Stomach smooth muscle (tissue), 2 donors: Measurements from ENCODE around the gene SRPK1.

Experiments
- H3K27ac ChIP-seq: one replicate; pipeline ENCODE4 v1.7.0; 2013; ENCODE audit warnings: mild to moderate bottlenecking, low read length, inconsistent platforms
- H3K27me3 ChIP-seq, 2 donors: one replicate each; pipeline ENCODE4 v1.7.0; 2013; ENCODE audit warnings: low read length in 2 of 2; ENCODE audit not compliant: insufficient read depth in 2 of 2, control insufficient read depth in 1 of 2
- H3K36me3 ChIP-seq, 2 donors: one replicate each; pipeline ENCODE4 v1.7.0; 2013; ENCODE audit warnings: low read length in 2 of 2; ENCODE audit not compliant: control insufficient read depth in 2 of 2, insufficient read depth in 2 of 2
- H3K4me1 ChIP-seq: one replicate; pipeline ENCODE4 v1.7.0; 2013; ENCODE audit warnings: low read length; ENCODE audit not compliant: control insufficient read depth, insufficient read depth
- H3K4me3 ChIP-seq, 2 donors: one replicate each; pipeline ENCODE4 v1.7.0; 2013; ENCODE audit warnings: low read length in 2 of 2
- H3K9ac ChIP-seq, 2 donors: one replicate each; pipeline ENCODE4 v1.7.0; 2013; ENCODE audit warnings: low read length in 2 of 2, mild to moderate bottlenecking in 1 of 2
- H3K9me3 ChIP-seq, 2 donors: one replicate each; pipeline ENCODE4 v1.7.0; 2013; ENCODE audit warnings: low read length in 2 of 2; ENCODE audit not compliant: control insufficient read depth in 2 of 2
- donor health status: healthy.
- donor health status: Pancreatic carcinoma.

Gene SRPK1

DNA sequence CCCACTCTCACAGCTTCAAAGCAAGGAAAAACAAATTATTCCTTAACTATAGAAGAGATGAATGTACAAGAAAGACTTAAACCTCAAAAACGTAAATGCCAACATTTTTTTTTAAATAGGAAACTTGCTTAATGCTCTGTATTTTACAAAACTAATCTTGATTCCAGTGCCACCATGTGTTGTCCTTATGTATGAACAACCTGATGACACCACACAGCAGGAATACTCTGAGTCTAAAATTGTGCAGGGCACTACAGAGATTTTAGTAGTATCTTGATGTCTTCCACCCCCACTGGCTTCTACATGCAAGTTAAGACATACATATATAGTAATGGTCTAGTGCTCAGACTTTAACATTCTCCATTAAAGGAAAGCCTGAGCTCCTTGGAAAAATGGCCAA, 46.2 kb downstream of the SRPK1 start:
- H3K36me3 ChIP-seq, result peaks cover 0 to 3% of the 10 kb centered on the region in 2 donors
- no peak overlapping the region for H3K27ac ChIP-seq
- H3K27me3 ChIP-seq, result no peaks in the 10 kb centered on the region
- no peak overlapping the region for H3K4me3 ChIP-seq
- no peaks in the 10 kb centered on the region for H3K9me3 ChIP-seq
- H3K9ac ChIP-seq, result no peak overlapping the region
- no peaks in the 10 kb centered on the region for H3K4me1 ChIP-seq

DNA sequence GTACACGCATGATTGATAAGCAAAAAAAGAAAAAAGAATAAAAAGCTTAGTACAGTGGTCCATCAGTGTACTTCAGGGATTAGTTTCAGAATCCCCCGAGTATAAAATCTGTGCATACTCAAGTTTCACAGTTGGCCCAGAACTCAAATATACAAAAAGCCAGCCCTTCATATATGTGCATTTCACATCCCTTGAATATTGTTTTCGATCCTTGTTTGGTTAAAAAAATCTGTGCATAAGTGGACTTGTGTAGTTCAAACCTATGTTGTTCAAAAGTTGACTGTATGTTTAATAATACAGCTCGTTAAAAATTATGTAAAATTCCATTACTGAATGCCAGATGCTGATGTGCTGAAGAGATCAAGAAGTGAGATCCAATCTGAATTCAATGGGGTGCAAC, 61.5 kb downstream of the SRPK1 start:
- Histone ChIP-seq H3K36me3 (peaks cover 6 to 11% of the 10 kb centered on the region in 2 donors), H3K4me3 (no peak overlapping the region), H3K27ac (no peak overlapping the region), H3K4me1 (no peaks in the 10 kb centered on the region), H3K27me3 (no peaks in the 10 kb centered on the region), H3K9me3 (no peaks in the 10 kb centered on the region), H3K9ac (no peak overlapping the region)

GRCh38 chr6:35857853-35858252, 63.0 kb downstream of the SRPK1 start:
- no peak overlapping the region for H3K4me3 ChIP-seq
- H3K36me3 ChIP-seq, result peaks cover 6 to 11% of the 10 kb centered on the region in 2 donors
- no peak overlapping the region for H3K27ac ChIP-seq

DNA sequence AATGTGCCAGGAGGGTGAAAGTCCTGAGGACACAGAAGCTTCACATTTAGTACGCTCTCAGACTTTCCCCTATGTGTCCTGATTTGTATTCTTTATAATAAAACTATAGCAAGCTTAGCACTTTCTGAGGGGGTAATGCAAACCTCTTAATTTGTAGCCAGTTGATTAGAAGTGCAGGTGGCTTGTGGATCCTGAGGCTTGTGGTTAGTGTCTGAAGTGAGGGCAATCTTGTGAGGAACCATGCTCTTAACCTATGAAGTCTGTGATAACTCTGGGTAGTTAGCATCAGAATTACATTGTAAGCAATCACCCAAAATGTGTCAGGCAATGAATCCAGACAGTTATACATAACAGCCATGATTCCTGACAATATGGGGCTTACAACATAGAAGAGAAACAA, 64.6 kb downstream of the SRPK1 start:
- H3K27ac ChIP-seq, result no peak overlapping the region
- no peaks in the 10 kb centered on the region for H3K9me3 ChIP-seq
- H3K9ac ChIP-seq, result no peak overlapping the region
- H3K27me3 ChIP-seq, result no peaks in the 10 kb centered on the region
- H3K4me1 ChIP-seq, result no peaks in the 10 kb centered on the region
- no peak overlapping the region for H3K4me3 ChIP-seq
- H3K36me3 ChIP-seq, result peaks cover 10 to 14% of the 10 kb centered on the region in 2 donors

More at GRCh38 chr6:35857853-35858252, 63.0 kb downstream of the SRPK1 start:
- H3K4me1 ChIP-seq, result no peaks in the 10 kb centered on the region
- no peaks in the 10 kb centered on the region for H3K9me3 ChIP-seq
- H3K9ac ChIP-seq, result no peak overlapping the region
- no peaks in the 10 kb centered on the region for H3K27me3 ChIP-seq

GRCh38 chr6:35852994-35853393, 67.9 kb downstream of the SRPK1 start:
- H3K27ac ChIP-seq, result no peak overlapping the region
- no peak overlapping the region for H3K9ac ChIP-seq
- no peak overlapping the region for H3K4me3 ChIP-seq
- H3K36me3 ChIP-seq, result peaks cover 10 to 12% of the 10 kb centered on the region in 2 donors
- no peaks in the 10 kb centered on the region for H3K27me3 ChIP-seq
- H3K9me3 ChIP-seq, result peaks cover 0 to 5% of the 10 kb centered on the region in 2 donors
- no peaks in the 10 kb centered on the region for H3K4me1 ChIP-seq

GRCh38 chr6:35850208-35850607, 70.7 kb downstream of the SRPK1 start:
- Histone ChIP-seq H3K27ac (no peak overlapping the region), H3K9me3 (peaks cover 0 to 5% of the 10 kb centered on the region in 2 donors), H3K4me1 (no peaks in the 10 kb centered on the region), H3K4me3 (no peak overlapping the region), H3K36me3 (peaks cover 6 to 7% of the 10 kb centered on the region in 2 donors), H3K27me3 (no peaks in the 10 kb centered on the region), H3K9ac (no peak overlapping the region)

- Histone ChIP-seq H3K4me3 (no peak overlapping the region), H3K9ac (no peak overlapping the region), H3K4me1 (no peaks in the 10 kb centered on the region), H3K27me3 (no peaks in the 10 kb centered on the region), H3K36me3 (peaks cover 2 to 3% of the 10 kb centered on the region in 2 donors), H3K9me3 (peaks cover 0 to 5% of the 10 kb centered on the region in 2 donors), H3K27ac (no peak overlapping the region)
Observed at GRCh38 chr6:35844290-35844689, 76.6 kb downstream of the SRPK1 start.

DNA sequence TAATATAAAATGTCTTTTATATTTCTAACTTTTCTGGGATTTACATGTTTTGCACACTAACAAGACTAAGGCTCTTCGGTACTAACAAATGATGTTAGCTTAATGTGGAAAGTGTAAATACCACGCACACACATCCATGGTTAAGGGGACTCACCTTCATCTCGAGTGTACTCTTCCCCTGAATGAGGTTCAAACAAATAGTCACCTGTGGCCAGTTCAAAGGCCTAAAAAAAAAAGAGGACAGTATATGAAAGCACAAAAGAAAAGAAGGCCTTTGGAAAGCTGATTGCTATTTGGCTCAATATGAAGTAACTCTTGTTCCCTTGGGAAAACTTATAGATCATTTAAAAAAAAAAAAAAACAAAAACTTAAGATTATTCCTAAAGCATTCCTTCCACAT, 78.5 kb downstream of the SRPK1 start:
- Histone ChIP-seq H3K4me3 (no peak overlapping the region), H3K9me3 (no peaks in the 10 kb centered on the region), H3K36me3 (peaks cover 3 to 6% of the 10 kb centered on the region in 2 donors), H3K27ac (no peak overlapping the region), H3K9ac (no peak overlapping the region), H3K27me3 (no peaks in the 10 kb centered on the region), H3K4me1 (no peaks in the 10 kb centered on the region)

- peaks cover 3 to 10% of the 10 kb centered on the region in 2 donors for H3K36me3 ChIP-seq
- H3K9ac ChIP-seq, result no peak overlapping the region
- no peak overlapping the region for H3K4me3 ChIP-seq
- H3K9me3 ChIP-seq, result no peaks in the 10 kb centered on the region
- no peaks in the 10 kb centered on the region for H3K27me3 ChIP-seq
- H3K27ac ChIP-seq, result no peak overlapping the region
- H3K4me1 ChIP-seq, result no peaks in the 10 kb centered on the region
Observed at GRCh38 chr6:35839019-35839418, 81.9 kb downstream of the SRPK1 start.

GRCh38 chr6:35833536-35833935, 87.4 kb downstream of the SRPK1 start:
- no peak overlapping the region for H3K9ac ChIP-seq
- H3K9me3 ChIP-seq, result no peaks in the 10 kb centered on the region
- peaks cover 3 to 12% of the 10 kb centered on the region in 2 donors for H3K36me3 ChIP-seq
- H3K4me3 ChIP-seq, result no peak overlapping the region
- no peak overlapping the region for H3K27ac ChIP-seq
- H3K4me1 ChIP-seq, result no peaks in the 10 kb centered on the region
- H3K27me3 ChIP-seq, result no peaks in the 10 kb centered on the region

DNA sequence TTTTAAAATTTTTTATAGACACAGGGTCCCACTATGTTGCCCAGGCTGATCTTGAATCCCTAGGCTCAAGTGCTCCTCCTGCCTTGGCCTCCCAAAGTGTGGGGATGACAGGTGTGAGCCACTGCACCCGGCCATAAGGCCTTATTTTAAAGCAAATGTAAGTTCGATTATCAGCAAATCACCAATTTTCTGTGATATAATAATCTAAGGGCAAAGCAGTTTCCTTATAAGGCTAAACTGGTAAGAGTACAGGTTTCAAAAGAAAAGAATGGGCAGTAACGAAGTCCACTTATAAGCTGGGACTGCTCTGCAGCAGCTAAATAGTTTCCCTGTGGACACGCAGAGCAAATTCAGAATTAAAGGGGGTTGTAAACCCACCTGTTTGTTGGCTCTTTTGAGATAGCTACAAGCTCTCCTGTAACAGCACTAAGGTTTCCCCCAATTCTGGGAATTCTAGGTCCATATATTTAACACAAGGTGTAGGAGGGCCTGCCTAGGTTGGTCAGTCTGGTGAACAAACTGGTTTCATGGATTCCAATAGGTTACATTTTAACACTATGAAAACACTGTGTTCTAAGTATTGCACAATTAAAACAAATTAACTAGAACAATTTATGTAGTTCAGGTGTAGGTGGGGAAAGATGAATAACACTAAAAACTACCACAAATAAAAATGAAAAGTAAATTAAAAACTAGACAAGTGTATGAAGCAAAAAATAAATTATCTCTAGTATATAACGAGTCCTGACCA, 89.5 kb downstream of the SRPK1 start:
- Histone ChIP-seq H3K27me3 (no peaks in the 10 kb centered on the region), H3K27ac (no peak overlapping the region), H3K4me3 (no peak overlapping the region), H3K36me3 (peaks cover 3 to 4% of the 10 kb centered on the region in 2 donors), H3K9me3 (peaks cover 0 to 3% of the 10 kb centered on the region in 2 donors), H3K9ac (no peak overlapping the region), H3K4me1 (no peaks in the 10 kb centered on the region)
